Left lobe of liver (tissue), 2 donors: ENCODE results near the gene SENP7. TPM values are rescaled to one million over a fixed set of nuclear protein-coding genes. Genes with fewer than 3 reads are reported as not detected.
"Not testable (repeated sequence)": the region's sequence is repeated elsewhere in the genome, so short reads cannot be mapped to it uniquely, and the experiment has no call there.

Source experiments
- ATAC-seq: fragments of 200-7000 bp; cut with Tn5 transposase; one replicate; pipeline ENCODE4 v1.9.1; 2020; ENCODE audit warnings: mild to moderate bottlenecking, moderate library complexity
- DNase-seq: peaks from one replicate; pipeline ENCODE4 v3.0.0-alpha.2; 2020; ENCODE audit warnings: low spot score
- total RNA-seq: library from RNA; stranded (reverse); gene quantifications from one replicate; pipeline ENCODE4 v1.2.1, GENCODE V29; 2021
- donor health status: DM: no; HTN: no; CAD: no; lungs with moderate emphysema.
- donor health status: DM: no; HTN: yes; CAD: no.

The SENP7 gene
- total RNA-seq, 1 donor from 2014 or later: 3.6 TPM

DNA sequence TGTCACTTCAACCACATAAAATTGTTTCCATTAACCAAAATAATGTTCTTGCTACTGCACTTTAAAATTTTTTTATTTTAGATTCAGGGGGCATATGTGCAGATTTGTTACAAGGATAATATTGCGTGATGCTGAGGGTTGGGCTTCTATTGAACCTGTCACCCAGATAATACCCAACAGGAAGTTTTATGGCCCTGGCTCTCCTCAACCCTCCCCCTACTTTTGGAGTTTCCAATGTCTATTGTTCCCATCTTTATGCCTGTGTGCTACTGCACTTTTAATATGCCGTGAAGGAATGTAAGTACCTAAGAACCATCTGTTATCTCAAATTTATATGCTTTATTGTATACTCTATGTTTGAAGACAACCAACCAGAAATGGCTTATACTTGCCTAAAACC, 150.6 kb downstream of the SENP7 start:
- ATAC-seq: no peak
- DNase-seq: no peak

DNA sequence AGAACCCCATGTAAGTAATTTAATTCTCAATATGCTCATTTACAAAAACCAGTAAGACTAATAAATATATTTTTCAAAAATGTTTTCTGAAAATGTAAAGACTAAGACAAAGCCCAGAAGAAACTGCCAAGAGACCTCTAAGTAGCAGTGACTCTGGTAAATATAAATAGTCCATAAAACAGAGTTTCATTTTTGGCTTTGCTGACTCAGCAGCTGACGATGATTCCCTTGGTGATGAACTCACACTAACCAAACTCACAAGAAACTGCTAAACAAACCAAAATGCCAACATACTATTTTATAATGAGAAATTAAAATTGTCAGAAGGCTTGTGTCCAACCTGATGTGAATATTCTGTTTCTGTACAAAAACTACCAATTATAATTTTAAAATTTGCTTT, 161.2 kb downstream of the SENP7 start:
- ATAC-seq: no peak

GRCh38 chr3:101340591-101340990, 172.4 kb downstream of the SENP7 start:
- no peak for DNase-seq
- ATAC-seq: no peak

More for the DNA sequence above, 161.2 kb downstream of the SENP7 start:
- DNase-seq: no peak

- ATAC-seq: no peak
Measured at GRCh38 chr3:101333883-101334282, 179.1 kb downstream of the SENP7 start.

GRCh38 chr3:101329016-101329673, 183.9 kb downstream of the SENP7 start:
- ATAC-seq: no peak
- no peak for DNase-seq

More at GRCh38 chr3:101333883-101334282, 179.1 kb downstream of the SENP7 start:
- DNase-seq: no peak

DNA sequence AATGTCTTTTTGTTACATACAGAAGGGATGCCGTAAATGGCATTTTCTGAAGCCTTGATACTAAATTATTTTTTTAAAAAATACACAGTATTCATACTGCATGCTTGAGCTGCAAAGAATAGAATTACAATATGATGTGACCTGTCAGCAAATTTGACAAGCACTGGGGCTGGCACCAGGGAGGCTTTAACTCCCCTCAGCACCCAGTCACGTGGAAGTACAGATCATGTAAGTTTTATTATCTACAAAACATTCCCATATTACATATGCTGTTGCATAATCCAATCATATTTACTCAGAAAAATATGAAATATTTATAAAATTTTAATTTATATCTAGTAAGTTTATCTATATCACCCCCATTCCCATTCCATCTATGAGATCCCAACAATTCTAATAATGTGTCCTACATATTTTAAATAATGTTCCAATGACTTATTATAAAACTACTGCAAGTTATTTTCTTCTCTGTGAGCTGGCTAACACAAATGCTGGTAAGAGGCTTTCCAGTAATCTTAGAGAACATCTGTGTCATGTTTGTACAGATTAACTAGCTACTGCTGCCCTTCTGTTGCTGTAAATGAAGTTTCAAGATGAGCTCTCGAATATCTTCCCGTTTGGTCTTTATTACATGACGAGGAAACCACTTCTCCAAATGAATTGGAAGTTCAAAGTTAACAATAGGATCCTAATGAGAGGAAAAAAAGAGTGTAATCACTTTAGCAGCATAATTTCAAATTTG, 187.4 kb downstream of the SENP7 start:
- ATAC-seq: no peak
- DNase-seq: no peak

- DNase-seq (no peak), ATAC-seq (no peak)
Measured at GRCh38 chr3:101320475-101320874, 192.5 kb downstream of the SENP7 start, which contains the start of gene IMPG2. IMPG2 (minus strand) TSS chr3:101320575; CDS start chr3:101320372, 203 bp downstream.

DNA sequence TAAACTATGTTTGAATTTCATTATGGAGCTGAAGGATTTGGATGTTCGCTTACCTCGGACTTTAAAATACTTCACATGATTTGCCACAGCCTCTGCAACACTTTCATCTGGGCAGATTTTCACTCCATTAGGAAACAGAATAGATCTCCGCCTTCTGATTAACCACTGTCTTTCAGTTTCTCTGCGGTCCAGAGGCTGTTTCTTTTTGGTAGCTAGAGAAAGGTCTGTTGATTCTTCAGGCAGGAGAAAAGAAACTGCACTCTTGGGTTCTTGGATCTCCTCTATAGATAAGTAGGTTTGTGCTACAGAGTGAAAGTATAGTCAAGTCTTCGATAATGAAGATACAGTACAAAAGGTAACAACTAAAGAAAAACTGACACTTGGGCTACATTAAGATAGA, 193.5 kb downstream of the SENP7 start:
- no peak for ATAC-seq

GRCh38 chr3:101312545-101312944, 200.5 kb downstream of the SENP7 start:
- ATAC-seq: no peak
- DNase-seq: no peak

More for the DNA sequence above, 193.5 kb downstream of the SENP7 start:
- no peak for DNase-seq

DNA sequence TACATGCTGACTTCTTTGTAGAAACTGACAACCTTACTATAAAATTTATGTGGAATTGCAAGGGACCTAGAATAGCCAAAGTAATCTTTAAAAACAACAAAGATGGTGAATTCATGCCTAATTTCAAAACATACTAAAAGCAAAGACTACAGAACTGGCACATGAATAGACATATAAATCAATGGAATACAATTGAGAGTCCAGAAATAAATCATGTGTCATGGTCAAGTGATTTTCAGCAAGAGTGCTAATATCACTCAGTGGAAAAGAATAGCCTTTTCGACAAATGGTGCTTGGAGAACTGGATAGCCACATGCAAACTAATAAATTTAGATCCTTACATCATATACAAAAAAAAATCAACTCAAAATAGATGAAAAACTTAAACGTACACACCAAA, 201.3 kb downstream of the SENP7 start:
- no peak for DNase-seq
- ATAC-seq: no peak

DNA sequence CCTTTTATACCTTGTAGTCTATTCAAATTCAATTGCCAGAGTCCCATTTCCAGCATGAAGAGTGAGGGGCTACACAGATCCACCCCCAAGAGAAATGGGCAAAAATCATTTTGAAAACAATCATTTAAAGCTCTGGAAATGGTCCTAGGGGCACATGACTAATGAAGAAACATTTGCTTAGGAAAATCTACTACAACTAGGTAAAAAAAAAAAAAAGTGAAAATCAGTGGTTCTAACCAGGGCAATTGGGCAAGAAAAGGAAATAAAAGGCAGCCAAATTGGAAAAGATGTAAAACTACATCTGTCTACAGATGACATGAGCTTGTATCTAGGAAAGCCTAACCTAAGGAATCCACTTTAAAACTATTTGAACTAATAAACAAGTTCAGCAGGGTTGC, 202.0 kb downstream of the SENP7 start:
- no peak for ATAC-seq

GRCh38 chr3:101308147-101308772, 204.8 kb downstream of the SENP7 start:
- not testable (repeated sequence) for ATAC-seq, DNase-seq

More for the DNA sequence above, 202.0 kb downstream of the SENP7 start:
- DNase-seq: no peak

GRCh38 chr3:101303836-101304235, 209.2 kb downstream of the SENP7 start:
- no peak for ATAC-seq
- no peak for DNase-seq

DNA sequence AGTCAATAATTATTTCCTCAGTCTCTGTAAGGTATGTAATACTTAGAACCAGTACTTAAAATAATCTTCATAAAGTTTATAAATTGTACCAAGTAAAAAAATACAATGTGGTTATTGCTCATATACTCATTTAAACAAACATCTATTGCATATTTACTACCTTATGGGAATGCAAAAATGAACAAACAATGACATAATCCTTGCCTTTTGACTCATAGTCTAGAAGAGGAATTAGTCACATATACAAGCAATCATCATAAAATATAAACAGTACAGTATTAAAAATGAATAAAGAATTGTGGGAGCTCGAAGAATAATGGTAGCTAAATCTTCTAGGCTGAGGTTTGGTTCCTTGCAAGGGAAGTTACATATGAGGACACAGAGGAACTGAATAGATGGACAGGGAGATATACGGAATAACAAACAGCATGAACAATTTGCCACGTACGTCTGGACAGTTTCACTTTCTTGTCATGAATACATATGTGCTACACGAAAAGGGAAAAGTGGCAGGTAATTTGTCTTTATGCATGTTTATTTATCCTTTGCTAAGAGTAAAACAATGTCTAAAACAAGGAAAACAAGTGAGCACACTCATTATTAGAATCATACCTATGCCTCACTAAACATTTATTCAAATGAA, 209.8 kb downstream of the SENP7 start:
- DNase-seq: no peak
- ATAC-seq: no peak

GRCh38 chr3:101300073-101300472, 212.9 kb downstream of the SENP7 start:
- DNase-seq (no peak), ATAC-seq (no peak)

DNA sequence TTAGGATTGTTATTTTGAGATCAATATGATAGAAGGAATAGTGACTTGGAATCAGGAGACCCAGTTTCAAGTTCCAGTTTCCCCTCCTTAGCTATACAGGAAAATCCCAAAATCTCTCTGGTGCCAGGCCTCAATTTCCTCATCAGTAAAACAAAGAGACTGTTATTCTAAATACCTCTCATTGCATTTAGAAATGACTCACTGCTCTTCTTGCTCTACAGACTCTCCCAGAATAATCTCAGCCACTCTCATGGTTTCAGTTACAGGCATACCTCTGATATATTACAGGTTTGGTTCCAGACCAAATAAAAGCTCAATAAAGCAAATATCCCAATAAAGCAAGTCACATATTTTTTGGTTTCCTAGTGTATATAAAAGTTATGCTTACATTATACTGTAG, 221.0 kb downstream of the SENP7 start:
- DNase-seq (no peak), ATAC-seq (no peak)

DNA sequence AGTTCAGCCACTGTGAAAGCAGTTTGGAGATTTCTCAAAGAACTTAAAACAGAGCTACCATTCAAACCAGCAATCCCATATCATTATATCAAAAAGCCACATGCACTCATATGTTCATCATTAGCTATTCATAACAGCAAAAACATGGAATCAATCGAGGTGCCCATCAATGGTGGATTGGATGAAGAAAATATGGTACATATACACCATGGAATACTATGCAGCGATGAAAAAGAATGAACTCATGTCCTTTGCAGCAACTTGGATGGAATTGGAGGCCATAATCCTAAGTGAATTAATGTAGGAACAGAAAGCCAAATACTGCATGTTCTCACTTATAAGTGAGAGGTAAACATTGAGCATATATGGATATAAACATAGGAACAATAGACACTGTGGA, 224.7 kb downstream of the SENP7 start:
- ATAC-seq (no peak), DNase-seq (no peak)

DNA sequence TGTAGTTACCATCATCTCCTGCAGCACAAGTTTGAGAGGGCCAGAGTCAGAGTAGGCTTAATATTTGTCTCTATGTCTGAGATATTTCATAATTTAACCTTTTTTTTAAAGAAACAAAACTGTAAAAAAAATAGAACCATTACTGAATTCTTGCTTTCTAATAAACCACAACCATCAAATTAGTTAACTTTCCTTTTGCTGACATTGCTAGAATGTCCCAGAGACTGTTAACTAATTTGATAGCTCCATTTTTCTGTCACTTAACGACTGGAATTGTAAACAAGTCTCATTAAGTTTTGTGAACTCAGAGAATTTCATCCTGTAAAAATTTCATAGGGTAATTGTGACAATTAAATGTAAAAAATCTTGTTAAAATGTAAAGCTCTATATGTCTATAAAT, 228.3 kb downstream of the SENP7 start:
- ATAC-seq (no peak), DNase-seq (no peak)

DNA sequence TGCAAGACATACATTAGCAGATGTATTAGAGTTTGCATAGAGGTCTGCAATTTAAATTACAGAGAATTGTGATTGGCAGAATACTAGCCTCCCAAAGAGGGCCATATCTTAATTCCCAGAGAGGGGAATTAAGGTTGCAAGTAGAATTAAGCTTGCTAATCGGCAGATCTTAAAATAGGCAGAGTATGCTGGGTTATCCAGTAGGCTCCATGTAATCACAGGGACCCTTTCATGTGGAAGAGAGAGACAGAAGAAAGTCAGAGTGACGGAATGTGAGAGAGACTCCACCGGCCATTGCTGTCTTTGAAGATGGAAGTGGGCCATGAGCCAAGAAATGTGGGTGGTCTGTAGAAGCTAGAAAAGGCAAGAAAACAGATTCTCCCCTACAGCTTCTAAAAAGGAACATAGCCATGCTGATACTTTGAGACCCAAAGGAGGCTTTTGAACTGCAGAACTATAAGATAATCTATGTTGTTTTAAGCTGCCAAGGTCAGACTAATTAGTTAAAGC, 231.4 kb downstream of the SENP7 start:
- DNase-seq: no peak
- no peak for ATAC-seq

GRCh38 chr3:101279765-101280385, 233.1 kb downstream of the SENP7 start:
- ATAC-seq (no peak), DNase-seq (no peak)

- ATAC-seq (no peak), DNase-seq (no peak)
Measured at GRCh38 chr3:101279162-101279561, 233.8 kb downstream of the SENP7 start.
